Measurements from ENCODE around the gene CXCR5.

CXCR5 gene

GRCh38 chr11:118877487-118878162, 6.1 kb upstream of the CXCR5 start:
- no peak overlapping the region for H3K27ac ChIP-seq (ENCODE audit: low read depth, low read length)
- H3K4me1 ChIP-seq (ENCODE audit: control insufficient read depth, insufficient read depth, low read length): peaks cover 4% of the 10 kb centered on the region
- no peaks in the 10 kb centered on the region for H3K9me3 ChIP-seq (ENCODE audit: control insufficient read depth, insufficient read depth, low read depth, low read length)
- no peaks in the 10 kb centered on the region for H3K27me3 ChIP-seq (ENCODE audit: control insufficient read depth, insufficient read depth, low read length)
- no peak overlapping the region for H3K4me3 ChIP-seq (ENCODE audit: low read depth, low read length)
- H3K36me3 ChIP-seq (ENCODE audit: control insufficient read depth, insufficient read depth, low read length): no peaks in the 10 kb centered on the region
- no peak overlapping the region for H3K9ac ChIP-seq (ENCODE audit: low read length)

- no peak overlapping the region for H3K27ac ChIP-seq (ENCODE audit: low read depth, low read length)
- peaks cover 4% of the 10 kb centered on the region for H3K4me1 ChIP-seq (ENCODE audit: control insufficient read depth, insufficient read depth, low read length)
These were observed 5.5 kb upstream of the CXCR5 start for GRCh38 chr11:118878163-118878563.

GRCh38 chr11:118881228-118881627, 2.5 kb upstream of the CXCR5 start:
- no peaks in the 10 kb centered on the region for H3K27me3 ChIP-seq (ENCODE audit: control insufficient read depth, insufficient read depth, low read length)
- no peaks in the 10 kb centered on the region for H3K36me3 ChIP-seq (ENCODE audit: control insufficient read depth, insufficient read depth, low read length)
- H3K4me1 ChIP-seq (ENCODE audit: control insufficient read depth, insufficient read depth, low read length): peaks cover 19% of the 10 kb centered on the region
- no peak overlapping the region for H3K4me3 ChIP-seq (ENCODE audit: low read depth, low read length)
- H3K9me3 ChIP-seq (ENCODE audit: control insufficient read depth, insufficient read depth, low read depth, low read length): no peaks in the 10 kb centered on the region
- no peak overlapping the region for H3K27ac ChIP-seq (ENCODE audit: low read depth, low read length)
- no peak overlapping the region for H3K9ac ChIP-seq (ENCODE audit: low read length)

More at GRCh38 chr11:118878163-118878563, 5.5 kb upstream of the CXCR5 start:
- Histone ChIP-seq H3K4me3 (ENCODE audit: low read depth, low read length) (no peak overlapping the region), H3K9ac (ENCODE audit: low read length) (no peak overlapping the region), H3K36me3 (ENCODE audit: control insufficient read depth, insufficient read depth, low read length) (no peaks in the 10 kb centered on the region), H3K27me3 (ENCODE audit: control insufficient read depth, insufficient read depth, low read length) (no peaks in the 10 kb centered on the region), H3K9me3 (ENCODE audit: control insufficient read depth, insufficient read depth, low read depth, low read length) (no peaks in the 10 kb centered on the region)

GRCh38 chr11:118882491-118882890, 1.2 kb upstream of the CXCR5 start:
- Histone ChIP-seq H3K9me3 (ENCODE audit: control insufficient read depth, insufficient read depth, low read depth, low read length) (no peaks in the 10 kb centered on the region), H3K27me3 (ENCODE audit: control insufficient read depth, insufficient read depth, low read length) (no peaks in the 10 kb centered on the region), H3K27ac (ENCODE audit: low read depth, low read length) (no peak overlapping the region), H3K4me3 (ENCODE audit: low read depth, low read length) (no peak overlapping the region), H3K9ac (ENCODE audit: low read length) (no peak overlapping the region), H3K4me1 (ENCODE audit: control insufficient read depth, insufficient read depth, low read length) (peaks cover 23% of the 10 kb centered on the region), H3K36me3 (ENCODE audit: control insufficient read depth, insufficient read depth, low read length) (no peaks in the 10 kb centered on the region)

GRCh38 chr11:118883004-118883367, 706 bp upstream of the CXCR5 start:
- H3K4me1 ChIP-seq (ENCODE audit: control insufficient read depth, insufficient read depth, low read length): peaks cover 28% of the 10 kb centered on the region
- 0 out of 2 replicates have a peak, but pooled peaks cover under 1% of the 10 kb centered on the region for H3K27me3 ChIP-seq (ENCODE audit: control insufficient read depth, insufficient read depth, low read length)
- no peak overlapping the region for H3K9ac ChIP-seq (ENCODE audit: low read length)
- no peaks in the 10 kb centered on the region for H3K9me3 ChIP-seq (ENCODE audit: control insufficient read depth, insufficient read depth, low read depth, low read length)
- H3K4me3 ChIP-seq (ENCODE audit: low read depth, low read length): no peak overlapping the region
- H3K36me3 ChIP-seq (ENCODE audit: control insufficient read depth, insufficient read depth, low read length): no peaks in the 10 kb centered on the region
- no peak overlapping the region for H3K27ac ChIP-seq (ENCODE audit: low read depth, low read length)

GRCh38 chr11:118884875-118885274, 1.2 kb downstream of the CXCR5 start:
- no peak overlapping the region for H3K9ac ChIP-seq (ENCODE audit: low read length)
- peaks cover 42% of the 10 kb centered on the region for H3K4me1 ChIP-seq (ENCODE audit: control insufficient read depth, insufficient read depth, low read length)
- peaks cover 5% of the 10 kb centered on the region; the same call in 1 of the 2 replicates for H3K27me3 ChIP-seq (ENCODE audit: control insufficient read depth, insufficient read depth, low read length)
- H3K36me3 ChIP-seq (ENCODE audit: control insufficient read depth, insufficient read depth, low read length): no peaks in the 10 kb centered on the region
- no peak overlapping the region for H3K27ac ChIP-seq (ENCODE audit: low read depth, low read length)
- no peaks in the 10 kb centered on the region for H3K9me3 ChIP-seq (ENCODE audit: control insufficient read depth, insufficient read depth, low read depth, low read length)
- no peak overlapping the region for H3K4me3 ChIP-seq (ENCODE audit: low read depth, low read length)

- Histone ChIP-seq H3K9me3 (ENCODE audit: control insufficient read depth, insufficient read depth, low read depth, low read length) (no peaks in the 10 kb centered on the region), H3K27me3 (ENCODE audit: control insufficient read depth, insufficient read depth, low read length) (peaks cover 5% of the 10 kb centered on the region; the same call in 1 of the 2 replicates), H3K36me3 (ENCODE audit: control insufficient read depth, insufficient read depth, low read length) (no peaks in the 10 kb centered on the region), H3K4me1 (ENCODE audit: control insufficient read depth, insufficient read depth, low read length) (peaks cover 46% of the 10 kb centered on the region), H3K4me3 (ENCODE audit: low read depth, low read length) (no peak overlapping the region), H3K27ac (ENCODE audit: low read depth, low read length) (no peak overlapping the region), H3K9ac (ENCODE audit: low read length) (no peak overlapping the region)
These were observed 1.6 kb downstream of the CXCR5 start for GRCh38 chr11:118885319-118885718.

GRCh38 chr11:118885831-118886565, 2.3 kb downstream of the CXCR5 start:
- Histone ChIP-seq H3K4me1 (ENCODE audit: control insufficient read depth, insufficient read depth, low read length) (peaks cover 46% of the 10 kb centered on the region), H3K9ac (ENCODE audit: low read length) (no peak overlapping the region), H3K27ac (ENCODE audit: low read depth, low read length) (no peak overlapping the region)

GRCh38 chr11:118886681-118887111, 3.0 kb downstream of the CXCR5 start:
- Histone ChIP-seq H3K9ac (ENCODE audit: low read length) (no peak overlapping the region), H3K4me3 (ENCODE audit: low read depth, low read length) (no peak overlapping the region), H3K9me3 (ENCODE audit: control insufficient read depth, insufficient read depth, low read depth, low read length) (no peaks in the 10 kb centered on the region), H3K27me3 (ENCODE audit: control insufficient read depth, insufficient read depth, low read length) (peaks cover 5% of the 10 kb centered on the region; the same call in 1 of the 2 replicates), H3K36me3 (ENCODE audit: control insufficient read depth, insufficient read depth, low read length) (no peaks in the 10 kb centered on the region), H3K27ac (ENCODE audit: low read depth, low read length) (no peak overlapping the region), H3K4me1 (ENCODE audit: control insufficient read depth, insufficient read depth, low read length) (peaks cover 46% of the 10 kb centered on the region)

More at GRCh38 chr11:118885831-118886565, 2.3 kb downstream of the CXCR5 start:
- H3K27me3 ChIP-seq (ENCODE audit: control insufficient read depth, insufficient read depth, low read length): peaks cover 5% of the 10 kb centered on the region; the same call in 1 of the 2 replicates
- no peaks in the 10 kb centered on the region for H3K9me3 ChIP-seq (ENCODE audit: control insufficient read depth, insufficient read depth, low read depth, low read length)
- H3K36me3 ChIP-seq (ENCODE audit: control insufficient read depth, insufficient read depth, low read length): no peaks in the 10 kb centered on the region
- H3K4me3 ChIP-seq (ENCODE audit: low read depth, low read length): no peak overlapping the region

- no peaks in the 10 kb centered on the region for H3K36me3 ChIP-seq (ENCODE audit: control insufficient read depth, insufficient read depth, low read length)
- peaks cover 46% of the 10 kb centered on the region for H3K4me1 ChIP-seq (ENCODE audit: control insufficient read depth, insufficient read depth, low read length)
- no peak overlapping the region; the same call in 1 of the 2 replicates for H3K27ac ChIP-seq (ENCODE audit: low read depth, low read length)
- peak overlapping the region; percentile 35 for H3K9ac ChIP-seq (ENCODE audit: low read length)
- H3K9me3 ChIP-seq (ENCODE audit: control insufficient read depth, insufficient read depth, low read depth, low read length): no peaks in the 10 kb centered on the region
- H3K27me3 ChIP-seq (ENCODE audit: control insufficient read depth, insufficient read depth, low read length): peaks cover 5% of the 10 kb centered on the region; the same call in 1 of the 2 replicates
- peak overlapping the region; percentile 4; the same call in 1 of the 2 replicates for H3K4me3 ChIP-seq (ENCODE audit: low read depth, low read length)
These were observed 3.5 kb downstream of the CXCR5 start for GRCh38 chr11:118887206-118887605.

- Histone ChIP-seq H3K9ac (ENCODE audit: low read length) (peak overlapping the region; percentile 35), H3K9me3 (ENCODE audit: control insufficient read depth, insufficient read depth, low read depth, low read length) (no peaks in the 10 kb centered on the region), H3K27ac (ENCODE audit: low read depth, low read length) (no peak overlapping the region; the same call in 1 of the 2 replicates), H3K36me3 (ENCODE audit: control insufficient read depth, insufficient read depth, low read length) (no peaks in the 10 kb centered on the region), H3K27me3 (ENCODE audit: control insufficient read depth, insufficient read depth, low read length) (peaks cover 5% of the 10 kb centered on the region; the same call in 1 of the 2 replicates), H3K4me1 (ENCODE audit: control insufficient read depth, insufficient read depth, low read length) (peaks cover 43% of the 10 kb centered on the region), H3K4me3 (ENCODE audit: low read depth, low read length) (no peak overlapping the region; the same call in 1 of the 2 replicates)
These were observed 4.7 kb downstream of the CXCR5 start for GRCh38 chr11:118888398-118888797.
